HL-60 (cell line): ENCODE measurements around the gene ZNF786.
"Not testable (repeated sequence)": the region's sequence is repeated elsewhere in the genome, so short reads cannot be mapped to it uniquely, and the experiment has no call there.

Experiments used
- DNase-seq, 2 experiments: peaks; one replicate each; pipeline ENCODE4 v3.0.0-alpha.2; 2010 to 2020; ENCODE audit warnings: low read depth in 1 of 2, low spot score in 1 of 2
- H3K27ac ChIP-seq: fragments of 250-450 bp; sonication (Bioruptor Pico); replicated peaks from 2 replicates; pipeline ENCODE4 v1.5.1; 2020; ENCODE audit warnings: mild to moderate bottlenecking, moderate library complexity
- H3K27me3 ChIP-seq: fragments of 250-450 bp; sonication (Bioruptor Pico); 2 replicates; pipeline ENCODE4 v1.5.1; 2021; ENCODE audit warnings: mild to moderate bottlenecking, moderate library complexity; ENCODE audit not compliant: insufficient read depth, poor library complexity, severe bottlenecking
- H3K4me3 ChIP-seq: replicated peaks from 2 replicates; pipeline ENCODE4 v1.5.1; 2011; ENCODE audit warnings: mild to moderate bottlenecking, control low read depth, low read length; ENCODE audit not compliant: insufficient read depth
- GABPA ChIP-seq: IDR thresholded peaks from 2 replicates; pipeline ENCODE4 v1.6.1; 2012; ENCODE audit warnings: low read depth
- POLR2AphosphoS5 ChIP-seq: IDR thresholded peaks from 2 replicates; pipeline ENCODE4 v1.6.1; 2012; ENCODE audit warnings: low read depth
- REST ChIP-seq: IDR thresholded peaks from 2 replicates; pipeline ENCODE4 v1.6.1; 2012; ENCODE audit warnings: low read depth; ENCODE audit not compliant: insufficient replicate concordance
- SPI1 ChIP-seq: IDR thresholded peaks from 2 replicates; pipeline ENCODE4 v1.6.1; 2012; ENCODE audit warnings: low read depth, mild to moderate bottlenecking, borderline replicate concordance
- TF ChIP-seq, protein P1 (sequence below): IDR thresholded peaks from one replicate; pipeline ENCODE4 v1.5.1; 2011; ENCODE audit warnings: low read length, control low read depth, inconsistent platforms; ENCODE audit not compliant: insufficient read depth

The ZNF786 gene

DNA sequence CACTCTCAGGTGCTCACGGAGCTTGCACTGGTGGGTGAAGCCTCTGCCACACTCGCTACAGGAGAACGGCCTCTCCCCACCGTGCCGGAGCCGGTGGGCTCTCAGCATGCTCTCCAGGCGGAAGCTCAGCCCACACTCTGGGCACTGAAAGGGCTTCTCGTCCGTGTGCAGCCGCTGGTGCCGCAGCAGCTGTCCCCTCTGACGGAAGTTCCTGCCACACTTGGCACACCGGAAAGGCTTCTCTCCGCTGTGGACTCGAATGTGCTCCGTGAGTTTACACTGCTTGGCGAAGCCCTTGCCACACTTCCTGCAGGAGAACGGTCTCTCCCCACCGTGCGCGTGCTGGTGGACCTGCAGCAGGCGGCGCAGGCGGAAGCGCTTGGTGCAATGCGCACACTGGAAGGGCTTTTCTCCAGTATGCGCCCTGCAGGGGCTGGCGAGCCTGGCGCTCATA is 19.3 kb downstream of the ZNF786 start:
- H3K27me3 ChIP-seq: no peaks in the 10 kb centered on the region
- H3K27ac ChIP-seq: peak overlapping the region; percentile 98
- DNase-seq: peak; percentile 65 to 94
- TF ChIP-seq GABPA (peak; percentile 94), SPI1 (no peak), REST (no peak), POLR2AphosphoS5 (peak; percentile 79)
- H3K4me3 ChIP-seq: peak overlapping the region; percentile 28

- peak overlapping the region; percentile 14; the same call in 1 of the 2 replicates for H3K4me3 ChIP-seq
- peak in 1 of 2 experiments; percentile 26 for DNase-seq
- peak overlapping the region; percentile 98 for H3K27ac ChIP-seq
- TF ChIP-seq POLR2AphosphoS5: no peak
- no peaks in the 10 kb centered on the region for H3K27me3 ChIP-seq
Observed at GRCh38 chr7:149070372-149071125, 20.0 kb downstream of the ZNF786 start.

DNA sequence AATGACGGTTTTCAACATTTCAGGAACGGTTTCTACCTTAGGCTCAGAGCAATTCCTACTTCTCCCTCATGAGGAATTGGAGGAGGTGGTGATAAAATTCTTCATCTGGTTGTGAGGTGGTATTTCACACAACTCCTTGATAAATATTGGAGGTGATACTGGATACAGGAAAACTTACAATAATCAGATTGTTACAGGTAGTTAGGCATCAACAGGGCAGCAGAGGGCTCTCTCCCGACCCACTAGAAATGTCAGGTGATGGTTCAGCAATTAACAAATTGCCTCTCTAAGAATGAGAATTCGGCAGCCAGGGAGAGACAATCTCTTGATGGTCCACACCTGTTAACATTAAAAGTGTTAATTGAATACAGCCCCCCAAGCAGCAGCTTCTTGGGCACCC is 22.6 kb downstream of the ZNF786 start:
- no peak for DNase-seq
- TF ChIP-seq SPI1 (no peak), GABPA (no peak), REST (no peak), POLR2AphosphoS5 (no peak)
- TF ChIP-seq, protein P1, sequence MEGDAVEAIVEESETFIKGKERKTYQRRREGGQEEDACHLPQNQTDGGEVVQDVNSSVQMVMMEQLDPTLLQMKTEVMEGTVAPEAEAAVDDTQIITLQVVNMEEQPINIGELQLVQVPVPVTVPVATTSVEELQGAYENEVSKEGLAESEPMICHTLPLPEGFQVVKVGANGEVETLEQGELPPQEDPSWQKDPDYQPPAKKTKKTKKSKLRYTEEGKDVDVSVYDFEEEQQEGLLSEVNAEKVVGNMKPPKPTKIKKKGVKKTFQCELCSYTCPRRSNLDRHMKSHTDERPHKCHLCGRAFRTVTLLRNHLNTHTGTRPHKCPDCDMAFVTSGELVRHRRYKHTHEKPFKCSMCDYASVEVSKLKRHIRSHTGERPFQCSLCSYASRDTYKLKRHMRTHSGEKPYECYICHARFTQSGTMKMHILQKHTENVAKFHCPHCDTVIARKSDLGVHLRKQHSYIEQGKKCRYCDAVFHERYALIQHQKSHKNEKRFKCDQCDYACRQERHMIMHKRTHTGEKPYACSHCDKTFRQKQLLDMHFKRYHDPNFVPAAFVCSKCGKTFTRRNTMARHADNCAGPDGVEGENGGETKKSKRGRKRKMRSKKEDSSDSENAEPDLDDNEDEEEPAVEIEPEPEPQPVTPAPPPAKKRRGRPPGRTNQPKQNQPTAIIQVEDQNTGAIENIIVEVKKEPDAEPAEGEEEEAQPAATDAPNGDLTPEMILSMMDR: no peak
- Histone ChIP-seq H3K27me3 (no peaks in the 10 kb centered on the region), H3K27ac (no peak overlapping the region), H3K4me3 (no peak overlapping the region)

DNA sequence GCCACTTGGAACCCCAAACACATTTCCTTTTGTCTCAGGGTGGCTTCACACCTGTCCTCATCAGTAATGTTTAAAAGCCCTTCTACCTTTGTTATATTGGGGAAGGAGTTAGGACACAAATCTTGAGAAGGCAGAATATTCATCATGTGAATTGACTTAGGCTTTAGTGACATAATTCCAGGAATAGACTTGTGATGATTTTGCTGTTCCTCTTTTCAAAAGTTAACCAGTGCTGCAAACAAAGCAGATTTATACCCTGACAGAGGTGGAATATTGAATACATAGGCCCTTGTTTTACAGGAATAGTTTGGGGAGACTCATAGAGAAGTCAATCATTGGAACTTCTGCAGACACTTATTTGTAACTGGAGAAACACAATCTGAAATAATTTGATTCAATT is 27.0 kb downstream of the ZNF786 start:
- no peak for DNase-seq
- H3K4me3 ChIP-seq: no peak overlapping the region
- no peak for TF ChIP-seq GABPA
- peak; percentile 56 for TF ChIP-seq SPI1
- no peak for TF ChIP-seq REST
- no peak for TF ChIP-seq POLR2AphosphoS5
- TF ChIP-seq, protein P1: no peak
- no peak overlapping the region for H3K27ac ChIP-seq
- no peaks in the 10 kb centered on the region for H3K27me3 ChIP-seq

DNA sequence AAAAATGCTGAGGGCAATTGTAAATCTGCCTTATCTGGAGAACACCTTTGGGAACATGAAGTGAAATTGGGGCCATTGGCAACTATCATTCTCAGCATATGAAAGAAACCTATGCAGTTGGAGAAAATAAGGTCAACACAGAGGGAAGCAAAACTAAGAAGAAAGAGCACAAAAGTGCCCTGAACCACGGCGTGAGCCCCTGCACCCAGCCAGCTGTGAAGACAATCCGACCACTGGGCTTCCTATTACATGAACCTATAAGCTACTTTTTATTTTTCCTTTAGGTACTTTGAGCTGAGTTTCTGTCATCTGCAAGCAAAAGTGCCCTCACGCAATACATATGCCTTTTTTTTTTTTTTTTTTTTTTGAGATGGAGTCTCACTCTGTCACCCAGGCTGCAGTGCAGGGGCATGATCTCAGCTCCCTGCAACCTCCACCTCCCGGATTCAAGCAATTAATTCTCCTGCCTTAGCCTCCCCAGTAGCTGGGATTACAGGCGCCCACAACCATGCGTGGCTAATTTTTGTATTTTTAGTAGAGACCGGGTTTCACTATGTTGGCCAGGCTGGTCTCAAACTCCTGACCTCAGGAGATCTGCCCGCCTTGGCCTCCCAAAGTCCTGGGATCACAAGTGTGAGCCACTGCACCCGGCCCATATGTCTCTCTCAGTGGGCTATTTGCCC is 28.2 kb downstream of the ZNF786 start:
- not testable (repeated sequence) for H3K4me3 ChIP-seq, DNase-seq, H3K27ac ChIP-seq, H3K27me3 ChIP-seq
